MG63 (cell line): ENCODE measurements around the gene TMEM184A. TPM values are rescaled to one million over a fixed set of nuclear protein-coding genes. Genes with fewer than 3 reads are reported as not detected.
A peak's percentile ranks its signal among the peaks of the same experiment; 100 is the strongest.
"Not testable (repeated sequence)": the region's sequence is repeated elsewhere in the genome, so short reads cannot be mapped to it uniquely, and the experiment has no call there.

Experiments used
- DNase-seq: peaks from one replicate; pipeline ENCODE4 v3.0.0-alpha.2; 2020
- H3K27me3 ChIP-seq: fragments of 250-450 bp; sonication (Bioruptor Pico); 2 replicates; pipeline ENCODE4 v1.5.1; 2020; ENCODE audit warnings: mild to moderate bottlenecking, moderate library complexity
- H3K36me3 ChIP-seq: fragments of 250-450 bp; sonication (Bioruptor Pico); 2 replicates; pipeline ENCODE4 v1.5.1; 2020; ENCODE audit warnings: mild to moderate bottlenecking, moderate library complexity
- H3K4me3 ChIP-seq: fragments of 250-450 bp; sonication (Bioruptor Pico); 2 replicates; pipeline ENCODE4 v1.5.1; 2020; ENCODE audit warnings: mild to moderate bottlenecking, moderate library complexity
- H3K9me3 ChIP-seq: fragments of 250-450 bp; sonication (Bioruptor Pico); 2 replicates; pipeline ENCODE4 v1.5.1; 2020; ENCODE audit warnings: mild to moderate bottlenecking, moderate library complexity
- total RNA-seq: library from RNA; depleted of rRNA; stranded (reverse); fragments of >200 nt; shearing (Covaris generic); gene quantifications from 2 replicates; pipeline ENCODE4 v1.2.3, GENCODE V29; 2014; ENCODE audit warnings: low replicate concordance

The TMEM184A gene
- total RNA-seq, 1 experiment from 2014 or later = not detected

DNA sequence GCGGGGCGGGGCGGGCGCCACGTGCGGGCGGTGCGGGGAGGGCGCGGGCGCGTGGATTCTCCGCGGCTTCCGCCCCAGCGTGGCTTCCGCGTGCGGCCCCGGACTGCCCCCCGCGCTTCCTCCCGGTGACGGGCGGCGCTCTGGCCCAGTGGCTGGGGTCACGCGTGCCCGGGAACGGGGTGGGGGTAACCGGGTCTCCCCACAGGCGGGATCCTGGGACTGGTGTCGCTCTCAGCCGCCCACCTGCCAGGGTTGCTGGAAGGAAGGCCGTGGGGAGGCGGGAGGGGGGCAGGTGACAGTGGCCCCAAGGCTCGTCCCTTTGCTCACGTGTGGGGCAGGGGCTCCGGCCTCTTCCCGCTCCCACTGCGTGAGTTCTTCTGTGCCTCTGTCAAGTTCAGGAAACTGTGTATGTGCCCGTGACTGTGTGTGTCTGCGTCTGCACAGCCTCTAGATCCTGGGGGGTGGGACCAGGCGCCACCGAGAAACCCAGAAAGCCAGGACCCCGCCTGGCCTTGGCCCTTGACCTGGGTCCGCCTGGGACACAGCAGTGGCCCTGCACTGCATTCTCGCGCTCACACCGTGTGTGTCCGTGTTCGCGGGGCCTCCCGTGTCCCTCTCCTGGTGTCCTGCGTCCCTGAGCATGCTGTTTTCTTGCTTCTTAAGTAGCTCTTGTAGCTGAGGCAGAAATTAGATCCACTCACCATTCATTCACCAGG is 24.6 kb downstream of the TMEM184A start:
- no peaks in the 10 kb centered on the region for H3K27me3 ChIP-seq
- H3K36me3 ChIP-seq = peaks cover 8% of the 10 kb centered on the region
- peak; percentile 22 for DNase-seq
- no peaks in the 10 kb centered on the region for H3K9me3 ChIP-seq
- peak overlapping the region; percentile 67 for H3K4me3 ChIP-seq

DNA sequence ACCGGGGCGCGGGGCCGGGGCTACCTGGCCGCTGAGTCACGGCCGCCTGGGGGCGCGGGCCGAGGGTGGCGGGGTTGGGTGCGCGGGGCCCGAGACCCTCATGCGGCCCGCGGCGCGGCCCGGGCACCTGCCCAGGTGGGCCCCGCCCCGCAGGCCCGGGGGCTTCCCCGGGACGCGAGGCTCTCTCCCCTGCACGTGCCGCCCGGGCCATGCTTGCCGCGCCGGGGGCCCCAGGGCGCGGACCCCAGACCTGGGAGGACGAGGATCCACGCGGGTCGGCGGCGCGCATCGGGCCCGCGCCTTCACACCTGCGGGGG is 25.1 kb downstream of the TMEM184A start:
- DNase-seq = no peak
- no peaks in the 10 kb centered on the region for H3K27me3 ChIP-seq
- H3K9me3 ChIP-seq = no peaks in the 10 kb centered on the region

DNA sequence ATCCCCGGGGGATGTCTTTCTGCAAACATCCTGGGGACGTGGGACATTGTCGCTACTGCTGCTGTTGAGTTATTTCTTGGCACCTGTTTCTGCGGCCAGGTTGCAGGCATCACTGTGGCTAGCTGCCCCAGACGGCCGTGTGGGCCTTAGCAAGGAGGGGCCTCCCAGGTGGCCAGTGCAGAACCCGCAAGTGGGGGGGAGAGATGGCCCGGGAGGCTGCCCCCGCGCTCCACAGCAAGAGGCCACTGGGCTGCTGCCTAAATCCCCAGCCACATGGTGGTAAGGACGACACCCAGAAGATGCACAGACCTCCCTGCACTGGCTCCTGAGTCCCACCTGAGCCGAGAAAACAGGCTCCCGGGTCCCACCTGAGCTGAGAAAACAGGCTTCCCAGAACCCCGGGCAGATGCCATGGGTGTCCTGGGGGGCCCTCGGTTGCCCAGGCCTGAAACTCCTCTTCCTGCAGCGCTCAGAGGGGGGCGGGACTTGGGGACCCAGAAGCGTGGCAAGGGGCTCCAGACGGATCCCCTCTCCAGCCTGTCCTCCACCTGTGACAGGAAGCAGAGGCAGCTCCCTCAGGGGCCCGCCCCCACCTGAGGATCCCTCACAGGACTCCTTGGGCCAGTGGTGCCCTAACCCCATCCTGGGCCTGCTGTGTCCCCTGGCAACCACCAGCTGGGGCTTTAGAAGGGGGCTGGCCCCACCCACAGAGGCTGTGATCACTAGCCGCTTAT is 26.5 kb downstream of the TMEM184A start:
- Histone ChIP-seq H3K4me3 (no peak overlapping the region), H3K27me3 (no peaks in the 10 kb centered on the region), H3K9me3 (no peaks in the 10 kb centered on the region), H3K36me3 (peaks cover 7% of the 10 kb centered on the region; the same call in 1 of the 2 replicates)
- no peak for DNase-seq

More for the DNA sequence above, 25.1 kb downstream of the TMEM184A start:
- peaks cover 7% of the 10 kb centered on the region; the same call in 1 of the 2 replicates for H3K36me3 ChIP-seq
- peak overlapping the region; percentile 67 for H3K4me3 ChIP-seq

DNA sequence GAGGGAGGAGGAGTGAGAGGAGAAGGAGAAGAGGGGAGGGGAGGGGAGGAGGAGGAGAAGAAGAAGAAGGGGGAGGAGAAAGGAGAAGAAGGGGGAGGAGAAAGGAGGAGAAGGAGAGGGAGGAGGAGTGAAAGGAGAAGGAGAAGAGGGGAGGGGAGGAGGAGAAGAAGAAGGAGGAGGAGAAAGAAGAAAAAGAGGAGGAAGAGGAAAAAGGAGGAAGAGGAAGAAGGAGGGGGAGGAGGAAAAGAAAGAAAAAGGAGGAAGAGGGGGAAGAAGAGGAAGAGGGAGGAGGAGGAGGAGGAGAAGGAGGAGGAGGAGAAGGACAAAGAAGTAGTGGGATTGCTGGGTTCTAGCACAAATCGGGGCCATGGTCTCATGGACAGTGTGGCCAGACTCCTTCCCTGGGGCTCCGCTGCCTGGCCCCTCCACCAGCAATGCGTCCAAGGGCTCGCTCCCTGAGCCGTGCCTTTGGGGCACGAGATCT is 29.7 kb downstream of the TMEM184A start:
- Histone ChIP-seq H3K27me3 (no peaks in the 10 kb centered on the region), H3K4me3 (0 out of 2 replicates have a peak overlapping the region, but pooled peaks have one; percentile 14), H3K36me3 (no peaks in the 10 kb centered on the region), H3K9me3 (no peaks in the 10 kb centered on the region)
- DNase-seq = no peak

DNA sequence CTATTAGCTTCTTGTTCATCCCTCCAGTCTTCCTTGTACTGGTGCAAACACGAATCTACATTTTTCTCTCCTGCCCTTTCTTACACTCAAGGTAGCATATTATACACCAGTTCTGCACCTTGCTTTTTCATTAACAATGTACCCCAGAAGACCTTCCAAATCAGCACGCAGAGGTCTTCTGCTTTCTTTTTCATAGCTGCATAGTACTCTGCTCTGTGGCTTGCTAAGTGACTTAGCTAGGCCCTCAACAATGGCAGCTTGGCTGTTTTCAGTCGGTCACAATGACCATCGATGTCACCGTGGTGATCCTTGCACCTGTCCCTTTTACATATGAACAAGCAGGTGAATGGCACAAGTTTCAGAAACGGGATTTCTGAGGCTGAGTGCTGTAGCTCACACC is 30.6 kb downstream of the TMEM184A start:
- no peak overlapping the region for H3K4me3 ChIP-seq
- no peaks in the 10 kb centered on the region for H3K27me3 ChIP-seq
- DNase-seq = no peak

DNA sequence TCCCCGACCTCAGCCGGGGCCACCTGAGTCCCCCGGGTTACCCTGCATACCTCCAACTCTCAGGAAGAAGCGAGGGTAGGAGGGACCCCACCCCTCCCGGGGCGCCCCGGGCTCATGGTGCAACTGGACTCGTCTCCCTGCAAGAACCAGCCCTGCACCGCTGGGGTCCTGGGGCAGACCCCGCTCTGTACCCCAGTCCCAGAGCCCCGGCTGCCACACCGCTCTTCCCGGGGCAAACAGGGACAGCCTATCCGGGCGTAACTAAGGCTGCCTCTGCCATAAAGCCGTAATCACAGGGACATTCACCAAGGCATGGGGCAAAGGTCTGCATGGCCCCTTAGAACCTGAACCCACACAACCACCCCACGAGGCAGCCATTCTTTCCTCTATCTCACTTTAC is 32.2 kb downstream of the TMEM184A start:
- no peaks in the 10 kb centered on the region for H3K36me3 ChIP-seq
- H3K27me3 ChIP-seq = no peaks in the 10 kb centered on the region
- DNase-seq = no peak
- no peak overlapping the region for H3K4me3 ChIP-seq
- peaks cover 3% of the 10 kb centered on the region; the same call in 1 of the 2 replicates for H3K9me3 ChIP-seq

More for the DNA sequence above, 30.6 kb downstream of the TMEM184A start:
- Histone ChIP-seq H3K9me3 (no peaks in the 10 kb centered on the region), H3K36me3 (no peaks in the 10 kb centered on the region)

DNA sequence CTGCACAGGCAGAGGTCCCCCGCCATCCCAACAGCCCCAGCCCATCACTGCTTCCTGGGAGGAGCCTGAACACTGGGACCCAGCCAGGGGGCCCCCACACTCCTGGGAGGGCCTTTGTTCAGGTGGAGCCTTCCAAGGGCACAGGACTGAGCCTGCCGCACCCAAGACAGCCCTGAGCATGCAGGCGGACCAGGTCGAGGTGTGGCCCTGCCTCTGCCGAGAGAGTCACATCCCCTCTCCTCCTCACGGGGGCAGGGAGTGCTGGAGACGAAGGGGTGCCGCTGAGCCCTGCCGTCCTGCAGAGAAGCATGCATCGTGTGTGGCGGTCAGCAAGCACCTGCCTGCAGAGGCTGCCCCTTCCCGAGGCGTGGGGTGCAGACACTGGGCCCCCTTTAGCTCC is 32.8 kb downstream of the TMEM184A start:
- H3K4me3 ChIP-seq = no peak overlapping the region
- H3K36me3 ChIP-seq = no peaks in the 10 kb centered on the region
- no peaks in the 10 kb centered on the region for H3K27me3 ChIP-seq
- DNase-seq = no peak
- H3K9me3 ChIP-seq = peaks cover 3% of the 10 kb centered on the region; the same call in 1 of the 2 replicates

DNA sequence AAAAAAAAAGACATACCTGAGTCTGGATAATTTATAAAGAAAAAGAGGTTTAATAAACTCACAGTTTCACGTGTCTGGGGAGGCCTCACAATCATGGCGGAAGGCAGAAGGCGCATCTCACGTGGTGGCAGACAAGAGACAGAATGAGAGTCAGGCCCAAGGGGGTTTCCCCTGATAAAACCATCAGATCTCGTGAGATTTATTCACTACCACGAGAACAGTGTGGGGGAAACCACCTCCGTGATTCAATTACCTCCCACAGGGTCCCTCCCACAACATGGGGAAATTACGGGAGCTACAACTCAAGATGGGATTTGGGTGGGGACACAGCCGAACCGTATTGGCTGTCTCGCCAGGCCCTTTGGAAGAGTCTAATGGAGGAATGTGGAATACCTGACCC is 34.5 kb downstream of the TMEM184A start:
- H3K36me3 ChIP-seq = no peaks in the 10 kb centered on the region
- H3K9me3 ChIP-seq = peaks cover 3% of the 10 kb centered on the region; the same call in 1 of the 2 replicates
- H3K27me3 ChIP-seq = no peaks in the 10 kb centered on the region
- no peak overlapping the region for H3K4me3 ChIP-seq
- DNase-seq = no peak

DNA sequence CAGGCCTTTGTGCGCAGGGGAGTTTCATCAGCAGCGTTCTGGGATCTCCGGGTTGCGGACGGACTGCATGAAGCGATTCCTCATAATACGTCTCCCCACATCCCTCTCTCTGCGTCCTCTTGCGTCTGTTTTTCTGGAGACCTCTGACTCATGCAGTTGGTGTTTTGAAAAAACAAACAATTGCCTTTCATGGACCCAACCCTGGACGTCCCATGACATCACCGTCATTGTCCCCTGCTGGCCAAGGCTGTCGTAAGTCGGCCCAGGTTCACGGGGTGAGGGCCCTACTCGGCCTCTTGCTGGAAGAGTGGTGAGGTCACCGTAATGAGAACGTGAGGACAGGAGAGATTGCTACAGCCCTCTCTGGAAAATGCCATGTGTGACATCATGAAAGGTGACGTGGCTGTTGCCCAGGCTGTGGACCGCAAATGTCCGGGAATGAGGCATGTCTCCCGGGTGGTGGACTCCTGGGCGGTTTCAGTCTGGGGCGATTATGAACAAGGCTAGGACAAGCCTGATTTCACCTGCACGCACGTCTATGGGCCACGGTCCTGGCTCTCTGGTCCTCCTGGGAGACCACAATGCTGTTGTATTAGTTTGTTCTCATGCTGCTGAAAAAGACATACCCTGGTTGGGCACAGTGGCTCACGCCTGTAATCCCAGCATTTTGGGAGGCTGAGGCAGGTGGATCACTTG is 35.3 kb downstream of the TMEM184A start:
- H3K36me3 ChIP-seq = no peaks in the 10 kb centered on the region
- peaks cover 3% of the 10 kb centered on the region; the same call in 1 of the 2 replicates for H3K9me3 ChIP-seq
- H3K4me3 ChIP-seq = no peak overlapping the region
- peak; percentile 30 for DNase-seq
- no peaks in the 10 kb centered on the region for H3K27me3 ChIP-seq

DNA sequence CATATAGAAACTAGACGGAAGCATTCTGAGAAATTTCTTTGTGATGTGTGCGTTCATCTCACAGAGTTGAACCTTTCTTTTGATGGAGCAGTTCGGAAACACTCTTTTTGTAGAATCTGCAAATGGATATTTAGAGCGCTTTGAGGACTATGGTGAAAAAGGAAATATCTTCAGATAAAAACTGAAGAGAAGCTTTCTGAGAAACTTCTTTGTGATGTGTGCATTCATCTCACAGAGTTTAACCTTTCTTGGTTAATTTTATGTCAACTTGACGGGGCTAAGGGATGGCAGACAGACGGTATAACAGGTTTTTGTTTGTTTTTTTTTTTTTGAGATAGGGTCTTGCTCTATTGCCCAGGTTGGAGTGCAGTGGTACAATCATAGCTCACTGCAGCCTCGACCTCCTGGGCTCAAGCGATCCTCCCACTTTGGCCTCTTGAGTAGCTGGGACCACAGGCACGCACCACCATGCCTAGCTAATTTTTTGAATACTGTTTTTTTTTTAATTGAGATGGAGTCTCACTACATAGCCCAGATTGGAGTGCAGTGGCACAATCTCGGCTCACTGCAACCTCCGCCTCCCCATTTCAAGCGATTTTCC is 36.6 kb downstream of the TMEM184A start:
- not testable (repeated sequence) for DNase-seq, H3K4me3 ChIP-seq, H3K27me3 ChIP-seq, H3K9me3 ChIP-seq, H3K36me3 ChIP-seq

DNA sequence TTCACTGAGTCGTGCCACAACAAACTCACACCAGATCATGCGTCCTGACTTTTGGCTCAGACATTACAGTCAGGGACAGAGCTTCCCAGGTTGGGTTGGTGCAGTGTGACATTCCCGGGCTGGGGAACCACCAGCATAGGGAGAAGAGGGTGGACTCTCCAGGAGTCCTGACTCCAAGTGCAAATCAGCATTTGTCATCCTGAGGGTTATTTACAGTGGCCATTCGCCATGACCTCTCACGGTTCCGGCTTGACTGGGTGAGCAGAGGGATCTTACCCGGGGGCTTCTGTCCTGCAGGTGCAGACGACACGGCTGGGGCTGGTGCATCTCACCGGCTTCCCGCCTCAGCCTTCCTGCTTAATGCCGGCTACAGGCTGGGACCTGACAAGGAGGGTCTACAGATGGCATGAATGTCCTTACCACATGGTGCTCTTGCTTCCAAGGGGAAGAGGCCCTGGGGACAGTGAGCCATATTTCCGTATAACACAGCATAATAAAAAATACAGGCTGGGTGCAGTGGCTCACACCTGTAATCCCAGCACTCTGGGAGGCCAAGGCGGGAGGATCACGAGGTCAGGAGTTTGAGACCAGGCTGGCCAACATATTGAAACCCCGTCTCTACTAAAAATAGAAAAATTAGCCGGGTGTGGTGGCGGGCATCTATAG is 39.3 kb downstream of the TMEM184A start:
- no peak overlapping the region for H3K4me3 ChIP-seq
- peaks cover 3% of the 10 kb centered on the region; the same call in 1 of the 2 replicates for H3K9me3 ChIP-seq
- no peaks in the 10 kb centered on the region for H3K27me3 ChIP-seq
- DNase-seq = peak; percentile 38
- H3K36me3 ChIP-seq = no peaks in the 10 kb centered on the region

DNA sequence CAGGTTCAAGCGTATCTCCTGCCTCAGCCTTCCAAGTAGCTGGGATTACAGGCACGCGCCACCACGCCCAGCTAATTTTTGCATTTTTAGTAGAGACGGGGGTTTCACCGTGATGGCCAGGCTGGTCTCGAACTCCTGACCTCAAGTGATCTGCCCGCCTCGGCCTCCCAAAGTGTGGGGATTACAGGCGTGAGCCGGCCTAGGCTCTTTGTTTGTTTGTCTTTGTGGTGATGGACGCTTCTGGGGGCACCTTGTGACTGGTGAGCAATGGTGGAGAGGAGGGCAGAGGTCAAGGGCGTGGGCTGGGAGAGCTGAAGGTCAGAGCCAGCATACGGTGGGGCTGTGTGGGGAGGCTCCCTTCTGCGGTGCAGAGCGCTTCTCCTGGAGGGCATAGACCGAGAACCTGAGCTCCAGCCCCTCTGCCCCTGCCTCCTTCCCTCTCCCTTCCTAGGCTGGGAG is 40.5 kb downstream of the TMEM184A start:
- not testable (repeated sequence) for H3K4me3 ChIP-seq, DNase-seq, H3K36me3 ChIP-seq, H3K27me3 ChIP-seq, H3K9me3 ChIP-seq

DNA sequence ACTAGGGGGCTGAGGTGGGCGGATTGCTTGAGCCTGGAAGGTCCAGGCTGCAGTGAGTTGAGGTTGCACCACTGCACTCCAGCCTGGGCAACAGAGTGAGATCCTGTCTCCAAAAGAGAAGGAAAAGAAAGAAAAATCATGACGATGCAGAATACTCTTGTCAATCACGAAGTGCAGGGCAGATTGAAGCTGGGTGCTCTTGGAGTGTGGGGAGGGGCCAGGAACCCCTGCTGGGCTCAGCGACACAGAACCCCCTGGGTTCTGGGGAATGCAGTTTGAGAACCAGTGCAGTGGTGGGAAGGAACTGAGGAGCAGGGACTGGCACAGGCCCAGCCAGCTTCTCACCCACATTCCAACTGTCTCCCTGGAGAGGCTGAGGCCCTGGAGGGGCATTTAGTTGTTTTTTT is 41.0 kb downstream of the TMEM184A start:
- no peak overlapping the region for H3K4me3 ChIP-seq
- no peaks in the 10 kb centered on the region for H3K36me3 ChIP-seq
- H3K27me3 ChIP-seq = no peaks in the 10 kb centered on the region
- H3K9me3 ChIP-seq = peaks cover 3% of the 10 kb centered on the region; the same call in 1 of the 2 replicates
- DNase-seq = no peak

DNA sequence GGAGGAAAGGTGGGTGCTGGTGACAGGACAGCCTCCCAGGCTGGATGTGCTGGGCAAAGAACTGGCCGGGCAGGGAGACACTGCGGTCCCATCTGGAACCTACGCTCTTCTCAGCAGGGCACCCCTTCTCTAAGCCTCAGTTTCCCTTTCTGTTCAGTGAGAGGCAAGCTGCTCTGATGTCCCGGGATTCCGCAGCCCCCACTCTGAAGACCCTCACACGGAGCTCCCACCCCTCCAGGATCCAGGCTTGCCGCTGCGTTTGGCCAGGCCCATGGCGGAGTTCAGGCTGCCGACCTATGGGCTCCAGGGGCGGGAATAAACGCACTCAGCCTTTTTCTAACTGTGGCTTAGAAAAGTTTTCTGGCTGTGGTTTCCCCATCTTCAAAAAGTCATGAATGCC is 41.6 kb downstream of the TMEM184A start:
- Histone ChIP-seq H3K36me3 (no peaks in the 10 kb centered on the region), H3K4me3 (no peak overlapping the region), H3K9me3 (peaks cover 3% of the 10 kb centered on the region; the same call in 1 of the 2 replicates), H3K27me3 (no peaks in the 10 kb centered on the region)
- DNase-seq = no peak

DNA sequence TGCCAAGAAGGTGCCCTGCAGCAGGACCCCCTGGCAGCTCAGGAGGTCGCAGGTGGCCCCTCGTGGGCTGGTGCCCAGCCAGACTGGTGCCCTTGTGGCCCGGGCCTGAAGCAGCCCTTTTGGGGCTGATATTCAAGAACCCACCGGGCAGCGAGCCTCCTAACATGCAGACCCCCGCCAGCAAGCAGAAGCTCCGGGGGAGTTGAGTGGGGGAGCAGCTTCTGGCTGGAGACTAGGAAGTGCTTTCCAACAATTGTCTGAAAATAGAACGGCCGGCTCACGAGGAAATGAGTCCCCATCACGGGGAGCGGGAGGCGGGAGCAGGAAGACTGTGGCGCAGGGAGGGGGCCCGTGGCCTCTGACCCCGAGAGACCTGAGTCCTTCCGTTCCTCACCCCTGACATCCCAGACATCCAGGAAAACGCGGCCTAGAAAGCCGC is 42.3 kb downstream of the TMEM184A start:
- Histone ChIP-seq H3K4me3 (no peak overlapping the region), H3K27me3 (no peaks in the 10 kb centered on the region), H3K36me3 (no peaks in the 10 kb centered on the region), H3K9me3 (no peaks in the 10 kb centered on the region)
- DNase-seq = no peak
